ENCODE data around the gene KHDC4.
"Not testable (repeated sequence)": the region's sequence is repeated elsewhere in the genome, so short reads cannot be mapped to it uniquely, and the experiment has no call there.

KHDC4 gene

GRCh38 chr1:155897746-155898145 is 36.5 kb downstream of the KHDC4 start:
- DNase-seq, result no peak

DNA sequence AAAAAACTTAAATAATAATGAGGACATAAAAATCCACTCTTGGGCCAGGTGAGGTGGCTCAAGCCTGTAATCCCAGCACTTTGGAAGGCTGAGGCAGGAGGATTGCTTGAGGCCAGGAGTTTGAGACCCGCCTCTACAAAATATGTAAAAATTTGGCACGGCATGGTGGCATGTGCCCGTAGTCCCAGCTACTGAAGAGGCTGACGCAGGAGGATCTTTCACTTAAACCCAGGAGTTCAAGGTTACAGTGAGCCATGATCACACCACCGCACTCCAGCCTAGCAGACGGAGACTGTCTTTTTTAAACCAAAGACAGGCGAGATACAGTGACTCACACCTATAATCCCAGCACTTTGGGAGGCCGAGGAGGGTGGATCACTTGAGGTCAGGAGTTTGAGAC is 37.7 kb downstream of the KHDC4 start:
- not testable (repeated sequence) for DNase-seq

DNA sequence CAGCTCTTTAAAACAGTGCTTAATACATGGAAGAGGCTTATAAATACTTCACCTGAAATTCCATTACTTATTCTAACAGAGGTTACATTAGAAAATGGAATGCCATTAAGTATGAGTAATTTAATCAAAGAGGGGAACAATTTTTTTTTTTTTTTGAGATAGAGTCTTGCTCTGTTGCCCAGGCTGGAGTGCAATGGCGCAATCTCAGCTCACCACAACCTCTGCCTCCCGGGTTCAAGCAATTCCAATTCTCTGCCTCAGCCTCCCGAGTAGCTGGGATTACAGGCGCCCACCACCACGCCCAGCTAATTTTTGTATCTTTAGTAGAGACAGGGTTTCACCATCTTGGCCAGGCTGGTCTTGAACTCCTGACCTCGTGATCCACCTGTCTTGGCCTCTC is 38.6 kb downstream of the KHDC4 start:
- not testable (repeated sequence) for DNase-seq

- DNase-seq, result no peak
Measured at GRCh38 chr1:155893389-155894142, 40.6 kb downstream of the KHDC4 start.

GRCh38 chr1:155892796-155893195 is 41.4 kb downstream of the KHDC4 start:
- no peak for DNase-seq

DNA sequence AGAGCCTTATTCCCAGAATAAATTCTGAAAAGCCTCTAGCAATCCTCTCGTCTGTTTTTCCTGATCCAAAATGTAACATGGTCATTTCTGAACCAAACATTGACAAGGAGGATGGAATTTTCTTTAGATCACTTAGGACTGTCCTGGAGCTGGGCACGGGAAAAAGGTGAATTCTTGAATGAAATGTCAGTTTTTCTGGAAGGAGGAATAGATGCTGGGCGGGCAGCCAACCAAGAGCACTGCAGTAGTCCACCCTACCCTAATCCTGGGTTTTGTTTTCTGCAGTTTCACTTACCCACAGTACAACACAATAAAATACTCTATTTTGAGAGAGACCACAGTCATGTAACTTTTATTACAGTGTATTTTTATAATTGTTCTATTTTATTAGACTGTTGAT is 44.0 kb downstream of the KHDC4 start:
- DNase-seq, result no peak

- DNase-seq, result no peak
Measured at GRCh38 chr1:155889566-155889965, 44.6 kb downstream of the KHDC4 start.

GRCh38 chr1:155888481-155888880 is 45.7 kb downstream of the KHDC4 start:
- DNase-seq, result no peak

- DNase-seq, result no peak
Measured at GRCh38 chr1:155884982-155885381, 49.2 kb downstream of the KHDC4 start.

DNA sequence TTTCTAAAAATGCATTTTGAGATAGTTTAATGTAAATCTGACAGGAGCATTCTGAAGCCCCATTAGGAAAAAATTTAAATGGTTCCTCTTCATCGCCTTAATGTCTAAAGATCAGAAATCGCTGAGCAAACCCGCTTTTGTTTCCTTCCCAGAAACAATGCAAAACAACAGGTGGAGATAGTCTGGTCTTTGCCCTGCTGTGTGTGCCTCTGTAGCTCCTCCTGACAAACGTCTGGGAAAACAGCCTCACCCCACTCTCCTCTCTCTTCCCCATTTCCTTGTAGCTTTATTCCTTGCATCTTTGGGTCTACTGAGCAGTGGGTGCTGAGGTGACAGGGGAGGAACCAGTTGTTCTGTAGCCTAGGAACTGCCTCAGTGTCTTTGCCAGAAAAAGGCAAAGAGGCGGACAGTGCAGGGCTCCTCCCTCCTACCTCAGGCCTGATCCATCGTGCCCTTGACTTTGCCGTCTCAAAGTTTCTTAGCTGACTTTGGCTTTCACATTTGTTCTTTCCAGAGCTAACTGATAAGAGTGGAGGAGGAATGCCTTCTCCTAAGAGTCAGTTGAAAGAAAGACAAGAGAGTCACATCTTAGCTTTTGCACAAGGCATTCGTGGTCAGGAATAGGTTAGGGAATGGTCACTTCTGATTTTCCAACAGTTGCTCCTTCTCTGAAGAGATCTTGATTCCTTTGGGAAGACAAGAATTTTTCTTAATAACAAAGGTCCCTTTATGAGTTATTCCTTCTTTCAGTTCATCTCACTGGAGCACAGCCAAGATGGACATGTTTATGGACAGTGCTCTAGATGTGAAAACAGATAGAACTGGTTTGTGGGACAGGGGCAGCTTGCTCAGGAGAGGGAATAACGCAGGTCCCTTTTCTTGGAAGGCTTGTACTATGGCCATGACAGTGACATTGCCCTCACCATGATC is 49.9 kb downstream of the KHDC4 start:
- no peak for DNase-seq

GRCh38 chr1:155882766-155883165 is 51.4 kb downstream of the KHDC4 start:
- DNase-seq, result no peak

DNA sequence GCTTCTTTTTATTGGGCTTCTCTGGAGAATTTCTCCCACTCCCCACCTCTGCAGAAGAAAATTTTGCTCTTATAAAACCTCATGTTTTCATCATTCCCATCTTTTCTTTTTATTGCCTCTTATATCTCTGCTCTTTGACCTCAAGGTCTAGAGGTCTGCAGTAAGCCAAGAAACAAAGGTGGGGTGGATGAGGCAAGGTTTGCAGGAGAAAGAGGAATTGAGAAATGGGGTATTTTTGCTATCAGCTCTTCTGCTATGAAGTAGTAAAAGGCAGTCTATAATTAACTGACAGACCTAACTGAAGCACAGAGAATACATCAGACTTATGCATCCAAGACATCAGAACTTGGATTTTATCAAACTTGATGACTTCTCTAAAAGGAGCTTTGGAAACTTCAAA is 52.0 kb downstream of the KHDC4 start:
- no peak for DNase-seq

GRCh38 chr1:155880950-155881349 is 53.3 kb downstream of the KHDC4 start:
- no peak for DNase-seq

- no peak for DNase-seq
Measured at GRCh38 chr1:155880251-155880650, 54.0 kb downstream of the KHDC4 start.

DNA sequence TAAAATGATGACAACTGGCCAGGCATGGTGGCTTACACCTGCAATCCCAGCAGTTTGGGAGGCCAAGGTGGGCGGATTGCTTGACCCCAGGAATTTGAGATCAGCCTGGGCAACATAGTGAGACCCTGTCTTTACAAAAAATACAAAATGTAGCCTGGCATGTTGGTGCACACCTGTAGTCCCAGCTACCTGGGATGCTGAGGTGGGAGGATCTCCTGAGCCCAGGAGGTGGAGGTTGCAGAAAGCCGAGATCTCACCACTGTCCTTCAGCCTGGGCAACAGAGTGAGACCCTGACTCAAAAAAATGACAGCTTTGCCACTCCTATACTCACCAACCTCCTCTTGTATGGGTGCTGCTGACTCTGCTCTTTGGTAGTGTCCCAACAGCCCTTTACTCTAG is 56.3 kb downstream of the KHDC4 start:
- no peak for DNase-seq

DNA sequence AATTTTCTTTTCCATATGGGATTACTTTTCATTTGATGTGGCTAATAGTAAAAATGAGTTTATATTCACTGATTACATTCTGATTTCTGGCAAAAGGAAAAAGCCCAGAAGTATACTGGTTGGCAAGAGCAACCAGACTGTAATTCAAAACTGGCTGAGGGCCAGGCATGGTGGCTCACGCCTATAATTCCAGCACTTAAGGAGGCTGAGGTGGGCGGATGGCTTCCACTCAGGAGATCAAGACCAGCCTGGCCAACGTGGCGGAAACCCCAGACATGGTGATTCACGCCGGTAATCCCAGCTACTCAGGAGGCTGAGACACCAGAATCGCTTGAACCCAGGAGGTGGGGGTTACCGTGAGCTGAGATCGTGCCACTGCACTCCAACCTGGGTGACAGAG is 60.4 kb downstream of the KHDC4 start:
- DNase-seq, result peak; percentile 34

- DNase-seq, result no peak
Measured at GRCh38 chr1:155872527-155872926, 61.7 kb downstream of the KHDC4 start.

- DNase-seq, result peak; percentile 92
Measured at GRCh38 chr1:155871390-155871789, 62.8 kb downstream of the KHDC4 start.

GRCh38 chr1:155867766-155868165 is 66.4 kb downstream of the KHDC4 start:
- DNase-seq, result no peak

DNA sequence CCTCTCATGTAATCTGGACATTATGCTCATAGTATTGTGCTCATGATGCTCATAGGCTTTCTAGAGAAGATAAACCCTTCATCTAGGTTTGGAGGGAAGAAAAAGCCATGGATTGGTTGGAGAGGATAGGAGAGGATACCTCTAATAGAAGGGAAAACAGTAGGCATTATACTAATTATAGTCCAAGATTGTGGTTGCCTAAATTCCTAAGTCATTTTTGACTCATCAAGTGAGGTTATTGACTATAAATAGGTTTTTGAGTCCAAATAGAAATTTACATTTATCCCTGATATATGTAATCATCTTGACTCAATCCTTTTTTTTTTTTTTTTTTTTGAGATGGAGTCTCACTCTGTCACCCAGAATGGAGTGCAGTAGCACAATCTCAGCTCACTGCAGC is 69.8 kb downstream of the KHDC4 start:
- no peak for DNase-seq
